CD4-positive, CD25-positive, alpha-beta regulatory T cell (primary cell): Measurements from ENCODE around the gene LRRC43. TPM values are rescaled to one million over a fixed set of nuclear protein-coding genes. Genes with fewer than 3 reads are reported as not detected.

Experiments
- ATAC-seq, 2 donors: fragments of 150-1000 bp; cut with Tn5 transposase; one replicate each; pipeline ENCODE4 v1.10.0; 2021; ENCODE audit warnings: low read depth in 2 of 2, moderate number of reproducible peaks in 2 of 2, moderate library complexity in 1 of 2
- DNase-seq, 3 donors: peaks; one replicate each; pipeline versions ENCODE4 v3.0.0 to v3.0.0-alpha.2; 2012 to 2022; ENCODE audit warnings: mixed read lengths in 1 of 3
- H3K27ac ChIP-seq: one replicate; pipeline ENCODE4 v1.7.0; 2013; ENCODE audit warnings: mild to moderate bottlenecking, low read length; ENCODE audit not compliant: insufficient read depth, poor library complexity, severe bottlenecking
- H3K27me3 ChIP-seq: one replicate; pipeline ENCODE4 v1.7.0; 2013; ENCODE audit warnings: low read length; ENCODE audit not compliant: control insufficient read depth, insufficient read depth
- H3K36me3 ChIP-seq: one replicate; pipeline ENCODE4 v1.7.0; 2013; ENCODE audit warnings: mild to moderate bottlenecking, low read length, moderate library complexity; ENCODE audit not compliant: control insufficient read depth, insufficient read depth
- H3K4me1 ChIP-seq: 2 replicates; pipeline ENCODE4 v1.7.0; 2013; ENCODE audit warnings: mild to moderate bottlenecking, low read length; ENCODE audit not compliant: insufficient read depth, control insufficient read depth, poor library complexity, severe bottlenecking
- H3K4me3 ChIP-seq: one replicate; pipeline ENCODE4 v1.7.0; 2013; ENCODE audit warnings: low read depth, mild to moderate bottlenecking, low read length, moderate library complexity
- H3K9me3 ChIP-seq, 2 experiments: 1 replicate in 1 of 2; 2 replicates in 1 of 2; pipeline ENCODE4 v1.7.0; 2013; ENCODE audit warnings: low read length in 2 of 2, mild to moderate bottlenecking in 1 of 2, moderate library complexity in 1 of 2; ENCODE audit not compliant: control insufficient read depth in 2 of 2
- H3K27ac Mint-ChIP-seq, 3 donors: one replicate each; pipeline ENCODE4 v1.8.0; 2020 to 2022; ENCODE audit warnings: mild to moderate bottlenecking in 3 of 3, mixed read lengths in 3 of 3, moderate library complexity in 2 of 3
- H3K27me3 Mint-ChIP-seq: one replicate; pipeline ENCODE4 v1.8.0; 2022; ENCODE audit warnings: mild to moderate bottlenecking, mixed read lengths
- H3K36me3 Mint-ChIP-seq: one replicate; pipeline ENCODE4 v1.8.0; 2020; ENCODE audit warnings: mixed read lengths
- H3K4me1 Mint-ChIP-seq, 4 donors: one replicate each; pipeline ENCODE4 v1.8.0; 2020 to 2022; ENCODE audit warnings: mixed read lengths in 4 of 4, mild to moderate bottlenecking in 1 of 4
- H3K4me3 Mint-ChIP-seq, 4 donors: one replicate each; pipeline ENCODE4 v1.8.0; 2020 to 2022; ENCODE audit warnings: mild to moderate bottlenecking in 4 of 4, mixed read lengths in 4 of 4, moderate library complexity in 3 of 4
- H3K9me3 Mint-ChIP-seq, 7 donors: one replicate each; pipeline ENCODE4 v1.8.0; 2020 to 2022; ENCODE audit warnings: mixed read lengths in 7 of 7, mild to moderate bottlenecking in 3 of 7, moderate library complexity in 2 of 7
- polyA plus RNA-seq, 4 donors: library from polyadenylated mRNA; unstranded; fragments of 300-500 nt; fragmentation: Illumina TruSeq; gene quantifications; one replicate each; pipeline ENCODE4 v1.2.3, GENCODE V29; 2021
- total RNA-seq: library from RNA; stranded (reverse); gene quantifications from one replicate; pipeline ENCODE4 v1.2.3, GENCODE V29; 2022

Gene LRRC43
- total and polyA plus RNA-seq, 5 donors from 2014 or later: not detected

DNA sequence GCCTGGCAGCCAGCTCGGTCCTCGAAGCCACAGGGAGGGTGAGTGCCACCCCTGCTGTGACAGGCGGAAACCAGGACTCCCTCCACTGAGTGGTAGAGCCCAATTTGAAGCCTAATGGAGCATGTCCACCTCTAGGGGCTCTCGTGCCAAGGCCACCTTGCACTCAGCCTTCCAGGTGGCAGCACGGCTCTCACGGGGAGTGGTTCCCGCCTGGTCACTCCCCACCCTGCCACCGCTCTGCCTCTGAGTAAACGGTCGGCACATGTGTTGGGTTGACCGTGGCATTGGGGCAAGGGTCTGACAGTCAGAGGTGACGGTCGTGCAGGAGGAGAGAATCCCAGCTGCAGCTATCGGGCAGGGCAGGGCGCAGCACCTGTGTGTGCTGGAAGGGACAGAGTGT is 43.7 kb upstream of the LRRC43 start:
- Mint-ChIP-seq H3K27ac (no peak overlapping the region), H3K27me3 (no peaks in the 10 kb centered on the region), H3K4me3 (no peak overlapping the region), H3K4me1 (peaks cover 0 to 7% (median 1%) of the 10 kb centered on the region in 4 donors), H3K9me3 (no peaks in the 10 kb centered on the region), H3K36me3 (peaks cover 9% of the 10 kb centered on the region)
- no peak overlapping the region for H3K4me3 ChIP-seq
- no peak for DNase-seq
- no peaks in the 10 kb centered on the region for H3K4me1 ChIP-seq
- no peaks in the 10 kb centered on the region for H3K27me3 ChIP-seq
- no peaks in the 10 kb centered on the region for H3K9me3 ChIP-seq
- H3K27ac ChIP-seq: no peak overlapping the region
- peaks cover 36% of the 10 kb centered on the region for H3K36me3 ChIP-seq
- ATAC-seq: no peak

DNA sequence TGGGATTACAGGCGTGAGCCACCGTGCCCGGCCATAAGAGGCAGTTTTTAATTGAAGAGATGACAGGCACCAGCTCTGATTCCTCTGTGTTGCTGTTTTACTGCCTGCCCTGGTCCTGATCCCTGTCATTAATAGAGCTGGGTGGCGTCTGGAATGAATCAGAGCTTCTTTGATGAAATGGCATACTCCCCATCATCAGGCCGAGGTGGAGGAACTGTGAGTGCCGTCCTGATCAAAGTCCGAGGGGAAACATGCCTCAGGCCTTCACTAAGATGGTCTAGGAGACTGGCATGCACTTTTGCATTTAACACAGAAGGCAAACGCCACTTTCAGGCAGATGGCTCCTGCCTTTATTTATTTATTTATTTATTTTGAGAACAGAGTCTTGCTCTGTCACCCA is 43.0 kb upstream of the LRRC43 start:
- Histone ChIP-seq H3K27me3 (no peaks in the 10 kb centered on the region), H3K4me1 (no peaks in the 10 kb centered on the region), H3K27ac (no peak overlapping the region), H3K9me3 (no peaks in the 10 kb centered on the region), H3K36me3 (peaks cover 35% of the 10 kb centered on the region), H3K4me3 (no peak overlapping the region)
- DNase-seq: no peak
- ATAC-seq: no peak
- no peaks in the 10 kb centered on the region for H3K9me3 Mint-ChIP-seq
- H3K4me3 Mint-ChIP-seq: peak overlapping the region in 1 of 4 donors; percentile 73
- peaks cover 9% of the 10 kb centered on the region for H3K36me3 Mint-ChIP-seq
- H3K27me3 Mint-ChIP-seq: no peaks in the 10 kb centered on the region
- H3K4me1 Mint-ChIP-seq: peaks cover 0 to 5% (median 1%) of the 10 kb centered on the region in 4 donors
- H3K27ac Mint-ChIP-seq: no peak overlapping the region

DNA sequence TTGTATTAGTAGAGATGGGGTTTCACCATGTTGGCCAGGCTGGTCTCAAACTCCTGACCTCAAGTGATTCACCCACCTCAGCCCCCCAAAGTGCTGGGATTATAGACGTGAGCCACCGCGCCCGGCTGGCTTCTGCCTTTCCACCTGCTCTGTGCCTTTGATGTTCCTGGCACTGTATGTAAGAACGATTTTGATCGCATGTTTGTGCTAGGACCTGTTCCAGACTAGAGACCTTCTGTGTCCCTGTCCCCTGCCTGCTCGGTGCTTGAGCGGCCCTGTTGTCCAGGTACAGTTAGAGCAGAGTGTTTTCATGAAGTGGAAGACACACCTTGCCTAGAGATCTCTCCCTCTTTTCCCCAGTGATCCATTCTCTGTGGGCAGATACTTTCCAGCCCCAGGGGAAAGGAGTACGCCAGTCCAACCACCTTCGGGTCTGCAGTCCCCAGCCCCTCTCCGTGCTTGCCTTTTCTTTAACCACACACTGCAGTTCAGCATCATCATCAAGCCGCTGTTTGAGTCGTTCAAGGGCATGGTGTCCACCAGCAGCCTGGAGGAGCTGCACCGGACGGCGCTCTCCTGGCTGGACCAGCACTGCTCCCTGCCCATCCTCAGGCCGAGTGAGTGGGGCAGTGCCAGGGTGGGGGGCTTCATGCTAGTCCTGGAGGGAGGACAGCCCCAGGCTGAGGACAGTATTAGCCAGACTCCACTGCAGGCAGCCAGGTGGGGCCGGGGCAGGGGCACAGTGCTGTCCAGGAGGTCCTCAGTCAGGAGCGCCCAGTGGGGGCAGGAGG is 42.3 kb upstream of the LRRC43 start:
- Mint-ChIP-seq H3K27ac (no peak overlapping the region), H3K36me3 (peaks cover 9% of the 10 kb centered on the region), H3K27me3 (no peaks in the 10 kb centered on the region), H3K4me1 (peaks cover 0 to 4% (median 1%) of the 10 kb centered on the region in 4 donors), H3K9me3 (no peaks in the 10 kb centered on the region), H3K4me3 (peak overlapping the region in 1 of 4 donors; percentile 83)
- Histone ChIP-seq H3K4me3 (no peak overlapping the region), H3K36me3 (peaks cover 31% of the 10 kb centered on the region), H3K27me3 (no peaks in the 10 kb centered on the region), H3K9me3 (no peaks in the 10 kb centered on the region), H3K4me1 (no peaks in the 10 kb centered on the region), H3K27ac (no peak overlapping the region)
- ATAC-seq (no peak), DNase-seq (no peak)

DNA sequence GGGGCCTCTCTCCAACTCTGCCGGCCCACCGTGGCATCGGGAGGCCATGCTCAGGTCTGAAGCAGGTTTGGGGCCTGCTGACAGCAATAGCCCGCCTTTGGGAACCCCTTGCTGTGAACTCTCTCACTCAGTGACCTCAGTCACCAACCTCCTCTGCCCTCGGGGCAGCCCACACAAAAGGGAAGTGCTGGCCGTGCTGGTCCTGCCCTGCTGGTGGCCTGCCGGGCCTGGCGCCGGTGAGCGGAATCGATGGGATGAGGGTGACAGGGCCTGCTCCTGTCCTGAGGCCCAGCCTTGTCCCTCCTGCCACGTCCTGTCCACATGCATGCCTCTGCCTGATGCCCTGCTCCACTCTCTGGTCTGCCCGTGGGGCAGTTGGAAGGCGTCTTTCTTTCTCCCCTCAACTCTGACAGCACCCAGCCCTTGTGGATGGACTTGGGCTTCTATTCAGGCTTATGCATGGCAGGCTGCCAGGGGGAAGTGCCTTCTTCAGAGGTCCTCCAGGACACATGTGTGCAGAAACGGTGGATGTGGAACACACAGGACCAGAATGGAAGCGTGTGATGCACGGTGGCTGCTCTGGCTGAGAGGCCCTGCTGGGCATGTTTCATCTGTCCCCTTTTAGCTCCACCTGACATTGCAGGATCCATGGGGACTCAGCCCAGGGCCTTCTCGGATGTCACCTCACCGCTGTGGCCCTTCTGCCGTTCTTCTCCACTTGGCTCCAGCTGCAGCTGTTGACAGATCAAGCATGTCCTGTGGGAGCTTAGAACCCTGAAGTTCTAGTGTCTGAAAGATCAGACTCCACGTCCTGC is 40.8 kb upstream of the LRRC43 start:
- Histone ChIP-seq H3K9me3 (no peaks in the 10 kb centered on the region), H3K36me3 (peaks cover 31% of the 10 kb centered on the region), H3K4me3 (no peak overlapping the region), H3K27ac (no peak overlapping the region), H3K27me3 (no peaks in the 10 kb centered on the region), H3K4me1 (no peaks in the 10 kb centered on the region)
- Mint-ChIP-seq H3K27ac (no peak overlapping the region), H3K4me1 (peaks cover 0 to 4% (median 1%) of the 10 kb centered on the region in 4 donors), H3K36me3 (peaks cover 9% of the 10 kb centered on the region), H3K27me3 (no peaks in the 10 kb centered on the region), H3K9me3 (no peaks in the 10 kb centered on the region), H3K4me3 (no peak overlapping the region)
- ATAC-seq (no peak), DNase-seq (no peak)

DNA sequence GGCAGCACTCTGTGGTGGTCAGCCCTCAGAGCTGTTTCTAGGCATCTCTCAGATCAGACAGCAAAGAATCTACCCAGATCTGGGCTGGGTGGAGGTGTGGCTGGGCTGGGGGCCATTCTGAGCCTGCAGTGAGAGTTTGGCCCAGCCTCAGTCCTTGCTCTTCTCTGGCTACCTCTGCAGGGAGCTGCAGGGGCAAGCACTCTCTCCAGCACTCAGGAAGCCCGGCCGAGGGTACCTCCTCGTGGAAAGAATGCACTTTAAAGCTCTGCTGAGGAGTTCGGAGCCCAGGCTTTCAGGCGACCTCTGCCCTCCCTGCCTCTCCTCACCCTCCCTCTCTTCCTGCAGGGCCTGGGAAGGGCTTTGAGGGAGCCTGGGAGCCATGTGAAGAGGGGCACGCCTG is 40.1 kb upstream of the LRRC43 start:
- H3K27me3 ChIP-seq: no peaks in the 10 kb centered on the region
- no peak overlapping the region for H3K4me3 Mint-ChIP-seq
- H3K4me1 ChIP-seq: no peaks in the 10 kb centered on the region
- H3K4me1 Mint-ChIP-seq: peaks cover 0 to 4% (median 2%) of the 10 kb centered on the region in 4 donors
- H3K36me3 Mint-ChIP-seq: peaks cover 9% of the 10 kb centered on the region
- no peaks in the 10 kb centered on the region for H3K9me3 Mint-ChIP-seq
- no peak overlapping the region for H3K27ac Mint-ChIP-seq
- peaks cover 31% of the 10 kb centered on the region for H3K36me3 ChIP-seq
- H3K27me3 Mint-ChIP-seq: no peaks in the 10 kb centered on the region
- ATAC-seq: no peak
- no peak overlapping the region for H3K27ac ChIP-seq
- no peak for DNase-seq
- H3K9me3 ChIP-seq: no peaks in the 10 kb centered on the region
- H3K4me3 ChIP-seq: no peak overlapping the region

DNA sequence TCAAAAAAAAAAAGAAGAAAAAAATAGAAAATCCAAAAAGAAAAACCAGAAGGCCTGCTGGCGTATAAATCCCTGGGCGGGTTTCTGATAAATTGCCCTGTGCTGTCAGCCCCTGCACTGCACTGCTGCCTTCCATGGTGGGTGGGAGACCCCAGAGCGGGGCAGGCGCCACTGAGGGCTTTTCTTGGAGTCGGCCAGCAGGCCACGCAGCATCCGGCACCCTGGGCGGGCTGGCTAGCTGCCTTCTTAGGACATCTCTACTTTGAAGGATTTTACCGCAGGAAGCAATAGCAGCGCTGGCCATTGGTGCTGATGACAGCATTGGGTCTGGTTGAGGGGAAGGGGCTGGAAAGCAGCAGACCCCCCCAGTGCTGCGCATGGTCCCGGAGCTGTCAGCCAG is 38.0 kb upstream of the LRRC43 start:
- Mint-ChIP-seq H3K36me3 (peaks cover 9% of the 10 kb centered on the region), H3K4me3 (no peak overlapping the region), H3K27ac (no peak overlapping the region), H3K27me3 (no peaks in the 10 kb centered on the region), H3K9me3 (no peaks in the 10 kb centered on the region), H3K4me1 (peaks cover 0 to 8% (median 2%) of the 10 kb centered on the region in 4 donors)
- H3K27me3 ChIP-seq: no peaks in the 10 kb centered on the region
- H3K9me3 ChIP-seq: no peaks in the 10 kb centered on the region
- H3K4me3 ChIP-seq: no peak overlapping the region
- H3K27ac ChIP-seq: no peak overlapping the region
- DNase-seq (no peak), ATAC-seq (no peak)
- H3K4me1 ChIP-seq: no peaks in the 10 kb centered on the region
- peaks cover 24% of the 10 kb centered on the region for H3K36me3 ChIP-seq

DNA sequence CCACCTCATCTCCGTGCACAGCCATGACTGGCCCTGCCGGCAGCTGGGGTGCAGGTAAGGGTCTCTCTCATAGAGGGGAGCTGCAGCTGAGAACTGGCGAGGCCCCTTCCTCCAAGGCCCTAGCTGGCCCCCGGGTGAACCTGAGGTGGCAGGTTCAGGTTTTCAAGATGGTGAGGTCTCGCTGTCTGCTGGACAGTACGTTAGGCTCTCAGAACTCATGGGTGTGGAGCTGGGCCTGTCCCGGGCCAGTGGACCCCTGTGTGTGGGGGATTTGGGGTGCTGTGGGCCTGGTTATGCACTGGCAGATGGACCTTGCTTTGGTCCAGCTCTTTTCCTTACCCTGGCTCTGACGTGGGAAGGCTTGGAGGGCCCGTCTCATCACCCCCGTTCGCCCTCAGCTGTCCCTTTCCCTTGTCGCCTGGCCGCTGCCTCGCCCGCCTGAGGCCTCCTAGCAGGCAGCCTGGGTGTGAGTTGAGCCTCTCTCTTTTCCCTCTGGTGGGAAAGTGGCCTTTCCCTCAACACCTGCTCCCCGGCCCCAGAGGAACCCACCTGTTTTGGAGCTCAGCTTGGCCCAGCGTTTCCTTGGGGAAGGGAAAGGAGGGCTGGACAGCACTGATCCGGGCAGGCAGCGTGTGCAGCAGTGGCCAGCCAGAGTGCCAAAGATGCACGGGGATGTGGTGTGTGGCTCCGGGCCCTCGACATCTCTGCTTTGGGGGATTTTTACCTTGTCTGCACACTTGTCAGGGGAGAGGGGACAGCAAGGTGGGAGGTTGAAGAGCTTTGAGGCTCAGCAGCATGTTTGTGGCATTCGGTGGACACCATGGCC is 37.2 kb upstream of the LRRC43 start:
- H3K27ac ChIP-seq: no peak overlapping the region
- Mint-ChIP-seq H3K4me3 (no peak overlapping the region), H3K4me1 (peaks cover 0 to 8% (median 2%) of the 10 kb centered on the region in 4 donors), H3K36me3 (peaks cover 6% of the 10 kb centered on the region), H3K27ac (no peak overlapping the region), H3K27me3 (no peaks in the 10 kb centered on the region), H3K9me3 (no peaks in the 10 kb centered on the region)
- H3K36me3 ChIP-seq: peaks cover 21% of the 10 kb centered on the region
- H3K27me3 ChIP-seq: no peaks in the 10 kb centered on the region
- H3K9me3 ChIP-seq: no peaks in the 10 kb centered on the region
- ATAC-seq (no peak), DNase-seq (no peak)
- no peaks in the 10 kb centered on the region for H3K4me1 ChIP-seq
- H3K4me3 ChIP-seq: no peak overlapping the region
